Vagina (tissue), 2 donors: ENCODE results near the gene FCGR2B. TPM values are rescaled to one million over a fixed set of nuclear protein-coding genes. Genes with fewer than 3 reads are reported as not detected.

Experiments used
- DNase-seq, 2 donors: peaks; one replicate each; pipeline ENCODE4 v3.0.0-alpha.2; 2017; ENCODE audit errors: extremely low spot score in 2 of 2
- H3K27ac ChIP-seq: fragments of 200-600 bp; sonication (generic); one replicate; pipeline ENCODE4 v1.5.1; 2019
- H3K27me3 ChIP-seq: fragments of 200-600 bp; sonication (generic); one replicate; pipeline ENCODE4 v1.5.1; 2019
- H3K36me3 ChIP-seq, 2 donors: fragments of 200-600 bp; sonication (generic); one replicate each; pipeline ENCODE4 v1.5.1; 2017 to 2019
- H3K4me1 ChIP-seq: fragments of 200-600 bp; sonication (generic); one replicate; pipeline ENCODE4 v1.5.1; 2019
- H3K4me3 ChIP-seq, 2 donors: fragments of 200-600 bp; sonication (generic); 1 replicate in 1 of 2; 2 replicates in 1 of 2; pipeline ENCODE4 v1.5.1; 2016 to 2019
- H3K9me3 ChIP-seq: fragments of 200-600 bp; sonication (generic); one replicate; pipeline ENCODE4 v1.5.1; 2019
- CTCF ChIP-seq, 3 experiments: fragments of 450-650 bp in 2 of 3; fragments of 200-600 bp in 1 of 3; sonication (generic) in 1 of 3; IDR thresholded peaks; one replicate each; pipeline ENCODE4 v1.5.1; 2017 to 2019; ENCODE audit warnings: antibody characterized with exemption in 3 of 3, mild to moderate bottlenecking in 2 of 3, moderate library complexity in 2 of 3
- POLR2A ChIP-seq, 2 donors: fragments of 450-650 bp; IDR thresholded peaks; one replicate each; pipeline ENCODE4 v1.6.1; 2017; ENCODE audit warnings: antibody characterized with exemption in 2 of 2, mild to moderate bottlenecking in 2 of 2, moderate library complexity in 2 of 2
- POLR2AphosphoS5 ChIP-seq, 2 donors: sonication (generic); formaldehyde crosslinking; IDR thresholded peaks; one replicate each; pipeline ENCODE4 v1.9.0; 2017; ENCODE audit warnings: antibody characterized with exemption in 2 of 2, mild to moderate bottlenecking in 2 of 2, low read depth in 1 of 2; ENCODE audit not compliant: insufficient read depth in 1 of 2
- intact Hi-C: fragments of 100-400 bp; cut with DNase I; formaldehyde crosslinking; loops from one replicate; pipeline ENCODE4 v1.15.1; 2023
- total RNA-seq: library from RNA; depleted of rRNA; stranded (reverse); fragments of >200 nt; gene quantifications from one replicate; pipeline ENCODE4 v1.2.3, GENCODE V29; 2016

The FCGR2B gene
- total RNA-seq, 1 donor from 2014 or later: 10.3 TPM

GRCh38 chr1:161676441-161676840, 13.5 kb downstream of the FCGR2B start:
- Histone ChIP-seq H3K9me3 (no peaks in the 10 kb centered on the region), H3K4me3 (no peak overlapping the region), H3K4me1 (no peaks in the 10 kb centered on the region), H3K27ac (no peak overlapping the region), H3K36me3 (no peaks in the 10 kb centered on the region), H3K27me3 (no peaks in the 10 kb centered on the region)
- no peak for DNase-seq
- intact Hi-C loops: no loop called here
- TF ChIP-seq CTCF (IDR thresholded peaks at IDR 0.05): no peak
- no peak for TF ChIP-seq POLR2AphosphoS5 (IDR thresholded peaks at IDR 0.05; ENCODE audit: insufficient read depth in 1 of 2, low read depth in 1 of 2)
- TF ChIP-seq POLR2A (IDR thresholded peaks at IDR 0.05): no peak

GRCh38 chr1:161676958-161677689, 14.2 kb downstream of the FCGR2B start:
- DNase-seq: no peak
- no peaks in the 10 kb centered on the region for H3K36me3 ChIP-seq
- H3K4me1 ChIP-seq: no peaks in the 10 kb centered on the region
- intact Hi-C loops: no loop called here
- no peak overlapping the region for H3K4me3 ChIP-seq
- H3K9me3 ChIP-seq: no peaks in the 10 kb centered on the region
- no peak overlapping the region for H3K27ac ChIP-seq
- TF ChIP-seq CTCF (IDR thresholded peaks at IDR 0.05) (no peak), POLR2AphosphoS5 (IDR thresholded peaks at IDR 0.05; ENCODE audit: insufficient read depth in 1 of 2, low read depth in 1 of 2) (no peak), POLR2A (IDR thresholded peaks at IDR 0.05) (no peak)
- no peaks in the 10 kb centered on the region for H3K27me3 ChIP-seq

- Histone ChIP-seq H3K4me1 (no peaks in the 10 kb centered on the region), H3K9me3 (no peaks in the 10 kb centered on the region), H3K36me3 (no peaks in the 10 kb centered on the region), H3K27me3 (no peaks in the 10 kb centered on the region), H3K27ac (no peak overlapping the region), H3K4me3 (no peak overlapping the region)
- intact Hi-C loops: no loop called here
- TF ChIP-seq POLR2A (IDR thresholded peaks at IDR 0.05): no peak
- no peak for TF ChIP-seq POLR2AphosphoS5 (IDR thresholded peaks at IDR 0.05; ENCODE audit: insufficient read depth in 1 of 2, low read depth in 1 of 2)
- no peak for TF ChIP-seq CTCF (IDR thresholded peaks at IDR 0.05)
- no peak for DNase-seq
Measured at GRCh38 chr1:161678500-161678899, 15.6 kb downstream of the FCGR2B start.

- H3K27me3 ChIP-seq: no peaks in the 10 kb centered on the region
- H3K27ac ChIP-seq: no peak overlapping the region
- intact Hi-C loops: no loop called here
- no peak overlapping the region for H3K4me3 ChIP-seq
- no peaks in the 10 kb centered on the region for H3K36me3 ChIP-seq
- no peaks in the 10 kb centered on the region for H3K4me1 ChIP-seq
- no peaks in the 10 kb centered on the region for H3K9me3 ChIP-seq
- no peak for DNase-seq
- TF ChIP-seq POLR2A (IDR thresholded peaks at IDR 0.05): no peak
- TF ChIP-seq CTCF (IDR thresholded peaks at IDR 0.05): no peak
- no peak for TF ChIP-seq POLR2AphosphoS5 (IDR thresholded peaks at IDR 0.05; ENCODE audit: insufficient read depth in 1 of 2, low read depth in 1 of 2)
Measured at GRCh38 chr1:161681879-161682278, 18.9 kb downstream of the FCGR2B start.

- intact Hi-C loops: no loop called here
- TF ChIP-seq CTCF (IDR thresholded peaks at IDR 0.05) (no peak), POLR2A (IDR thresholded peaks at IDR 0.05) (no peak), POLR2AphosphoS5 (IDR thresholded peaks at IDR 0.05; ENCODE audit: insufficient read depth in 1 of 2, low read depth in 1 of 2) (no peak)
- no peak for DNase-seq
Measured at GRCh38 chr1:161688946-161689345, 26.0 kb downstream of the FCGR2B start.

More at GRCh38 chr1:161688946-161689345, 26.0 kb downstream of the FCGR2B start:
- Histone ChIP-seq H3K36me3 (no peaks in the 10 kb centered on the region), H3K4me1 (no peaks in the 10 kb centered on the region), H3K27ac (no peak overlapping the region), H3K27me3 (no peaks in the 10 kb centered on the region), H3K4me3 (no peak overlapping the region), H3K9me3 (no peaks in the 10 kb centered on the region)
